GM19099 (cell line): ENCODE results near the gene ST8SIA1.

Experiments
- POLR2A ChIP-seq: IDR thresholded peaks from 3 replicates; pipeline ENCODE4 v1.6.1; 2011; ENCODE audit warnings: low read depth; ENCODE audit not compliant: insufficient read length; ENCODE audit errors: extremely low read depth

The ST8SIA1 gene

DNA sequence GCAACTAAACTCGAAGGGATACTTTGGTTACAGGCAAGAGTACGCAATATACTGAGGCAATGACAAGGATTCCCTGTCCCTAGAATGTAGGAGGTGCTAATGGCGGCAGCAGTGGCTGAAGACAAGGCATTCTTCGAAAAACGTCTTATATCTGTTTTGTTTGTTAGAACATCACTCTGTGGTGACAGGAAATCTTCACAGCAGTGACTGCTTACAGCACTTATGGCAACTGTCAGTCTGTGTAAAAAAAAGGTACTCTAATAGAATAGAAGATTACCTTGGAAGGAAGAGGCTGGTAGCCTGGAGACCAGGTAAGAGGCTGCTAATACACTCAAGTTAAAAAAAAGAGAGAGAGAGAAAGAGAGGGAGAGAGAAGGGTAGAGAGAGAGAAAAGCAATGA, 131.7 kb downstream of the ST8SIA1 start:
- TF ChIP-seq POLR2A: no peak

- no peak for TF ChIP-seq POLR2A
These were observed 133.4 kb downstream of the ST8SIA1 start for GRCh38 chr12:22201101-22201500.

DNA sequence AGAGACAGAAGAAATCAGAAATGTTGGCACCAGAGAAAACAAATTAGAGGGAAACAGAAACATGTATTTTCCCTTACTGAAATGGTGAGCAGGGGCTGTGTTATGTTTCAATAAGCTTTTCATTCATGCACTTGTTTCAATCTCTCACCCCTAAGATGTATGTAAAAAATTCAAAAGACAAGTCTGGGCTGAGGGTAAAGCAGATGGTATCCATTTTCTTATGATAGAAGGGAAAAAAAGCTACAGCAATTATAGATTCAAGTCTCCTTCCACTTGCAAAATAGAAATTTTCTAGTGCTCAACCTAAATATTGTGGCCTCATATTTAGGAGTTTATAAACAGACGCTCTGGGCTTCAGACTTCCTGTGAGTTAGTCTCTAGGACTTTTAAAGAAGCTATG, 138.3 kb downstream of the ST8SIA1 start:
- TF ChIP-seq POLR2A: no peak

- TF ChIP-seq POLR2A: no peak
These were observed 143.5 kb downstream of the ST8SIA1 start for GRCh38 chr12:22190969-22191368.

DNA sequence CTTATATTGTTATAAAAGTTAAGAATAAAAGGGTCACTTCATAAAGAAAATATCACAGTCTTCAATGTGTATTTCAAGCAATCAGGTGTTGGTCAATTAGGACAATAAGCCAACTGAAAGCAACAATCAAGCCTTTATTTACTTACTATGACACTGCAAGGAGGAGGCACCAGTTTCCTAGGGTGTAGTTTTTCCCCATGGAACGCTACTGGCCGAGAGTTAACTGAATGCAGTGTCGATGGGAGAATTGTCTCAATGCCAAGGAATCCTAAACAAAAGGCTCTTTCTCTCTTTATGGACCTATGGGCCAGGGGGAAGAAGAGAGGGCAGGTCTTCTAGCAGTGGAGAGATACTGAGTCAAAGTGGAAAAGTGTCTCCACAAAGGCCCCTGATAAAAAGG, 146.1 kb downstream of the ST8SIA1 start:
- no peak for TF ChIP-seq POLR2A

DNA sequence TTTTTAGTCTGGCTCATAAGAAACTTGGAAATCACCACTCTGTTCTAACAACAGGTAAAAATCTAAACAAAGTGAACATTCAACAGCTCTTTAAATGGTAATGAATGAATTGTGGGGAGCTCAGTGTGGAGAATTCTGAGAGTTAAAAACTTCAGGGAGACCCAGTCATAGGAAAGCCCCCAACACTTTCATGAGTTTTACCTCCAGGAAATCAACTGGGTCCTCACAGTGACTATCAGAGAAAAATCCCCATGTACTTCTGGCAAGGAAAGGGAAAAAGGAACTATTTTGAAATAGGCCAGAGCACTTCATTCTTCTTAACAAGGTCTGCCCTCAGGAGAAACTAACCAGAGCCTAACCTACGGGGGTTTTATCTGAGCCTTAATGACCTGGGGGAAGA, 153.8 kb downstream of the ST8SIA1 start:
- TF ChIP-seq POLR2A: no peak

GRCh38 chr12:22173177-22173576, 161.3 kb downstream of the ST8SIA1 start:
- no peak for TF ChIP-seq POLR2A

DNA sequence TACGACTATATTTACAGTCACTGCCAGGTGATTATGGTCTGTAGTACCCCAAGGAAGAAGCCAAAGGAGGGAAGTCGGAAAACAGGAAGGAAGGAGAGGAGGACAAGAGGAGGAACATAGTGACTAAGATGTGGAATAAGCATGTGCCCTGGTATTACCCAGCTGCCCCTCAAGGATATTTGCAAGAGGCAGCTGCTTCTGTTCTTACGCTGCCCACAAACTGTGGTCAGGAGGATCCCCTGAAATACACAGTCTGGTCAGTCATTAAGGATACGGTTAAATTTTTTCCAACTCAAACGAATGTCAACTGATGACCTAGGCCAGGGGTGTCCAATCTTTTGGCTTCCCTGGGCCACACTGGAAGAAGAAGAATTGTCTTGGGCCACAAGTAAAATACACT, 162.0 kb downstream of the ST8SIA1 start:
- no peak for TF ChIP-seq POLR2A

DNA sequence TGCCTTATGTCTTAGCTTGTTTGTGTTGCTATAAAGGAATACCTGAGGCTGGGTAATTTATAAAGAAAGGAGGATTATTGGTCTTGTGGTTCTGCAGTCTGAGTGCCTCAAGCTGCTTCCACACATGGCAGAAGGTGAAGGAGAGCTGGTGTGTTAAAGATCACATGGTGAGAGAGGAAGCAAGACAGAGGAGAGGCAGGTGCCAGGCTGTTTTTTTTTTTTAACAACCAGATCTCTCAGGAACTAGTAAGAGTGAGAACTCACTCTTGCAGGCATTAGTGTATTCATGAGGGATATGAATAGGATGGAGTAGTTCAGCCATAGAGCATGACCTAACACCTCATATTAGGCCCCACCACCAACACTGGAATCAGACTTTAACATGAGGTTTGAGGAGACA, 165.1 kb downstream of the ST8SIA1 start:
- TF ChIP-seq POLR2A: no peak

DNA sequence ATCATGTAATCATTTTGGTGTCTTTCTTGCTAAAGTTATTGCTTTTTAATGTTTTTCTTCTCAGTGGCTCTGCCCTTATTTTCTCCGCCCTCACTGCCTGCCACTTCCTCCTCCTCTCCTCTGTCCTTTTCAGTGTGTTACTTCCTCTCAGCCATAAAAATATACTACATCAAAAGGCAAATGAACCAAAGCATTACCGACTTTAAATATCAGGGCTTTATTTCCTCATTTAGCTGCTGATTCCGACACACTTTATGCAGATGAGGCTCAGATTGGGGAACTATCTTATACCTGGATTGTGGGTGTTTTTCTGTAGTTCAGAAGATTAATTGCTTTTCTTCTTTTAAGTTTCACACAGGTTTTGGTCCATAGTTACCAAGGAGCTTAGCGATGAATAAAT, 170.4 kb downstream of the ST8SIA1 start:
- no peak for TF ChIP-seq POLR2A

DNA sequence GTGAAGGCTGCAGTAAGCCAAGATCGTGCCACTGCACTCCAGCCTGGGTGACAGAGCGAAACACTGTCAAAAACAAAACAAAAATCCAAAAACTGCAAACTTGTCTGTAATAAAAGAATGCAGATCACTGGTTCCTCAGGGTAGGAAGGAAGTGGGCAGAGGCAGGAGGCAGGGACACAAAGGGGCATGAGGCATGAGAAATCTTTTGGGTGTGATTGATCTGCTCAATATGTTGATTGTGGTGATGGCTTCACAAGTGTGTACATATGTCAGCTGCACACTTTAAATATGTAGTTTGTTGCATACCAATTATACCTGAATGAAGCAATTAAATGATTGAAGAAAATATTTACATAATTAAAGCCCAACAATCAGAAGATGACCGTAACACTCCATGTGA, 170.9 kb downstream of the ST8SIA1 start:
- TF ChIP-seq POLR2A: no peak

DNA sequence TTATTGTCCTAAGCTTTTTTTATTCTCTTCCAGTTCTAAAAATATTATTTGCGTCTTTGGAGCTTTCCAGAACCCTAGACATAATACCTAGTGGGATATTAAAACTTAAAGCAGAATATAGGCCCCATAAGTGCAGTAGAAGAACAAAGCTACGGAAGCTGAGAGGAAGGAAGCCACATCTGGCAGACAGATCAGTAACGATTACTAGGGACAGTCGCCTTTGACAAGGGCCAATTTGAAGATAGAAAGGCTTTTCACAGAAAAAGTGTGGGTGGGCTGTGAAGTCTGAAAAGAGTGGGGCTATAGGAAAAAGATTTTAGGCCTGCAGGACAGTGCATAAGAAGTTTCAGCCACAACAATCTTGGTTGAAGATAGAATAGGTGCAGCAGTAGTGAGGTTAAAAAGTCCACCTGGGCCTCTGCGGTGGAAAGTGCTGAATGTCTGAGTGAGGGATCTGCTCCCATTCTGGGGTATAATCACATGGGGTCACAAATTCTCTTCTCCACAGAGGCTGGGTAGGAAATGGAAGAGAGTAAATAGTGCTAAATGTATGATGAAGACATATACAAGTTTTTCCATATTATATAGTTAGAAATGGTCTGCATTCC, 174.0 kb downstream of the ST8SIA1 start:
- TF ChIP-seq POLR2A: no peak
